Measurements from ENCODE around the gene CHERP.

The CHERP gene

GRCh38 chr19:16470541-16470910, 71.7 kb downstream of the CHERP start:
- CTCF ChIA-PET, result interaction anchor here (1.0 to 1.5 kb wide), 3 partner anchors 9 to 23 kb away, joined by 3 to 5 read pairs (median 5); no protein-coding TSS in a partner anchor
- POLR2A ChIA-PET, result no interaction called here
- TF ChIP-seq, protein P1, sequence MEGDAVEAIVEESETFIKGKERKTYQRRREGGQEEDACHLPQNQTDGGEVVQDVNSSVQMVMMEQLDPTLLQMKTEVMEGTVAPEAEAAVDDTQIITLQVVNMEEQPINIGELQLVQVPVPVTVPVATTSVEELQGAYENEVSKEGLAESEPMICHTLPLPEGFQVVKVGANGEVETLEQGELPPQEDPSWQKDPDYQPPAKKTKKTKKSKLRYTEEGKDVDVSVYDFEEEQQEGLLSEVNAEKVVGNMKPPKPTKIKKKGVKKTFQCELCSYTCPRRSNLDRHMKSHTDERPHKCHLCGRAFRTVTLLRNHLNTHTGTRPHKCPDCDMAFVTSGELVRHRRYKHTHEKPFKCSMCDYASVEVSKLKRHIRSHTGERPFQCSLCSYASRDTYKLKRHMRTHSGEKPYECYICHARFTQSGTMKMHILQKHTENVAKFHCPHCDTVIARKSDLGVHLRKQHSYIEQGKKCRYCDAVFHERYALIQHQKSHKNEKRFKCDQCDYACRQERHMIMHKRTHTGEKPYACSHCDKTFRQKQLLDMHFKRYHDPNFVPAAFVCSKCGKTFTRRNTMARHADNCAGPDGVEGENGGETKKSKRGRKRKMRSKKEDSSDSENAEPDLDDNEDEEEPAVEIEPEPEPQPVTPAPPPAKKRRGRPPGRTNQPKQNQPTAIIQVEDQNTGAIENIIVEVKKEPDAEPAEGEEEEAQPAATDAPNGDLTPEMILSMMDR (IDR thresholded peaks at IDR 0.05; ENCODE audit: control extremely low read depth, extremely low read depth, low read depth, missing control alignments), result no peak
- no peak for DNase-seq (ENCODE audit: extremely low spot score)

All from GM10248 (cell line).